K562 (cell line): ENCODE results near the gene TMPRSS9. TPM values are rescaled to one million over a fixed set of nuclear protein-coding genes. Genes with fewer than 3 reads are reported as not detected.

Experiments used
- ATAC-seq: fragments of 200-7000 bp; cut with Tn5 transposase; 3 replicates; pipeline ENCODE4 v1.9.1; 2020; ENCODE audit warnings: moderate library complexity
- BruUV-seq: library from RNA; stranded (reverse); fragments of 400-500 nt; replicated peaks from 2 replicates; lab custom pipeline; 2021; lab: Mats Ljungman, UMichigan
- CTCF ChIA-PET: fragments of 300-600 bp; formaldehyde crosslinking; extraction: SDS; loops from one replicate; lab custom pipeline; 2021; ENCODE audit warnings: low intra/inter-chr PET ratio; lab: Yijun Ruan, JAX
- POLR2A ChIA-PET: fragments of 300-600, 350-650 bp; sonication (Branson Sonifier 250); formaldehyde crosslinking; extraction: SDS; loops from one replicate; lab custom pipeline; 2021; ENCODE audit warnings: antibody characterized with exemption, inconsistent platforms; lab: Yijun Ruan, JAX
- DNase-seq, 4 experiments: peaks; one replicate each; pipeline versions ENCODE4 v3.0.0 to v3.0.0-alpha.2; 2011 to 2018; ENCODE audit warnings: low spot score in 3 of 4, mixed read lengths in 3 of 4; ENCODE audit errors: extremely low read depth in 1 of 4
- FAIRE-seq: peaks from 2 replicates; lab custom pipeline; 2011; peaks lifted over from hg19 to GRCh38; lab: Jason Lieb, UNC
- H2AFZ ChIP-seq: 2 replicates; pipeline ENCODE4 v1.6.0; 2011; ENCODE audit warnings: low read depth, low read length, control low read depth, inconsistent platforms
- H3K27ac ChIP-seq: fragments of 200-600 bp; 3 replicates; pipeline ENCODE4 v1.8.0; 2011; ENCODE audit warnings: low read depth, mild to moderate bottlenecking, control low read depth, inconsistent platforms, low read length, moderate library complexity, mixed read lengths; ENCODE audit errors: extremely low read depth
- H3K27me3 ChIP-seq, 2 experiments: fragments of 300-600 bp in 1 of 2; 2 replicates in 1 of 2; 3 replicates in 1 of 2; pipeline versions ENCODE4 v1.6.0 to v1.8.0; 2011; ENCODE audit warnings: inconsistent platforms in 2 of 2, low read length in 2 of 2, mild to moderate bottlenecking in 1 of 2, mixed read lengths in 1 of 2, moderate library complexity in 1 of 2; ENCODE audit not compliant: control insufficient read depth in 2 of 2, insufficient read depth in 2 of 2
- H3K36me3 ChIP-seq: fragments of 300-600 bp; 3 replicates; pipeline ENCODE4 v1.8.0; 2011; ENCODE audit warnings: mild to moderate bottlenecking, low read length, inconsistent platforms; ENCODE audit not compliant: control insufficient read depth, insufficient read depth
- H3K4me1 ChIP-seq, 2 experiments: fragments of 200-600 bp in 1 of 2; replicated peaks in 1 of 2; 2 replicates in 1 of 2; 3 replicates in 1 of 2; pipeline versions ENCODE4 v1.5.1 to v1.8.0; 2011; ENCODE audit warnings: inconsistent platforms in 2 of 2, low read length in 2 of 2, mild to moderate bottlenecking in 1 of 2, mixed read lengths in 1 of 2, moderate library complexity in 1 of 2; ENCODE audit not compliant: control insufficient read depth in 2 of 2, insufficient read depth in 2 of 2
- H3K4me2 ChIP-seq: 2 replicates; pipeline ENCODE4 v1.6.1; 2011; ENCODE audit warnings: low read length, control low read depth, inconsistent platforms, mixed read lengths; ENCODE audit not compliant: insufficient read depth
- H3K4me3 ChIP-seq: fragments of 200-600 bp; sonication (generic), shearing (Covaris generic); 2 replicates; pipeline ENCODE4 v1.5.1; 2016; ENCODE audit warnings: control low read depth, inconsistent platforms
- H3K79me2 ChIP-seq: fragments of 200-600 bp; 3 replicates; pipeline ENCODE4 v1.8.0; 2011; ENCODE audit warnings: low read length, inconsistent platforms; ENCODE audit not compliant: control insufficient read depth, insufficient read depth
- H3K9ac ChIP-seq, 2 experiments: 2 replicates each; pipeline versions ENCODE4 v1.6.0 to v1.6.1; 2011; ENCODE audit warnings: low read depth in 2 of 2, low read length in 2 of 2, control low read depth in 1 of 2, inconsistent platforms in 1 of 2, mild to moderate bottlenecking in 1 of 2, mixed read lengths in 1 of 2; ENCODE audit not compliant: insufficient read depth in 1 of 2
- H3K9me1 ChIP-seq: one replicate; pipeline ENCODE4 v1.6.0; 2011; ENCODE audit warnings: inconsistent platforms, mild to moderate bottlenecking, low read length, moderate library complexity; ENCODE audit not compliant: control insufficient read depth, insufficient read depth
- H3K9me3 ChIP-seq: replicated peaks from 2 replicates; pipeline ENCODE4 v1.5.1; 2011; ENCODE audit warnings: low read depth, low read length, inconsistent platforms; ENCODE audit not compliant: control insufficient read depth, insufficient read depth
- H4K20me1 ChIP-seq: replicated peaks from 2 replicates; pipeline ENCODE4 v1.6.1; 2011; ENCODE audit warnings: low read length, inconsistent platforms, mixed read lengths; ENCODE audit not compliant: control insufficient read depth, insufficient read depth
- BCOR ChIP-seq: fragments of 450-650 bp; IDR thresholded peaks from 2 replicates; pipeline ENCODE4 v1.6.1; 2016
- CBX1 ChIP-seq: sonication (generic); IDR thresholded peaks from 2 replicates; pipeline ENCODE4 v1.6.1; 2016; ENCODE audit warnings: antibody characterized with exemption, low read depth, mild to moderate bottlenecking
- CREM ChIP-seq: IDR thresholded peaks from 2 replicates; pipeline ENCODE4 v1.6.1; 2014; ENCODE audit warnings: antibody characterized with exemption, low read depth
- KAT8 ChIP-seq: fragments of 450-650 bp; IDR thresholded peaks from 2 replicates; pipeline ENCODE4 v1.6.1; 2016; ENCODE audit warnings: low read depth, mild to moderate bottlenecking
- PPARD ChIP-seq: fragments of 250-450 bp; sonication (Bioruptor Pico); IDR thresholded peaks from 2 replicates; pipeline ENCODE4 v1.8.0; 2022; ENCODE audit warnings: inconsistent platforms, mild to moderate bottlenecking, moderate library complexity
- PTBP1 ChIP-seq: fragments of 200-400 bp; formaldehyde crosslinking; IDR thresholded peaks from 2 replicates; pipeline ENCODE4 v1.6.1; 2017; ENCODE audit warnings: low read depth, low read length
- RAD51 ChIP-seq: fragments of 450-650 bp; IDR thresholded peaks from 2 replicates; pipeline ENCODE4 v1.7.1; 2016; ENCODE audit warnings: low read depth, mild to moderate bottlenecking, borderline replicate concordance
- SMAD4 ChIP-seq: fragments of 250-450 bp; sonication (Bioruptor Pico); conservative IDR thresholded peaks from 2 replicates; pipeline ENCODE4 v1.8.0; 2021; ENCODE audit warnings: inconsistent platforms, mild to moderate bottlenecking, moderate library complexity
- TCF7 ChIP-seq: sonication (generic); IDR thresholded peaks from 2 replicates; pipeline ENCODE4 v1.6.1; 2016; ENCODE audit warnings: antibody characterized with exemption, borderline replicate concordance
- TRIM28 ChIP-seq: fragments of 450-650 bp; IDR thresholded peaks from 2 replicates; pipeline ENCODE4 v1.6.1; 2017
- U2AF2 ChIP-seq: fragments of 200-400 bp; formaldehyde crosslinking; optimal IDR thresholded peaks from 2 replicates; pipeline ENCODE3; 2017; ENCODE audit warnings: low read depth, mild to moderate bottlenecking, low read length
- ZNF212 ChIP-seq: fragments of 450-650 bp; formaldehyde crosslinking; IDR thresholded peaks from 2 replicates; pipeline ENCODE4 v1.4.0; 2020; ENCODE audit warnings: mild to moderate bottlenecking
- ZNF384 ChIP-seq: IDR thresholded peaks from 2 replicates; pipeline ENCODE4 v1.6.1; 2012; ENCODE audit warnings: low read depth, low read length, improper control_type of control experiment
- WGBS: fragments of 100-300 bp; shearing (Covaris generic); methylation state at CpG from one replicate; pipeline ENCODE4 v1.1.6; 2016; ENCODE audit warnings: low coverage, mixed read lengths; ENCODE audit not compliant: insufficient coverage; ENCODE audit errors: missing lambda C conversion rate; 5-methylcytosine and 5-hydroxymethylcytosine counted together
- in situ Hi-C: fragments of 300-500 bp; cut with MboI; formaldehyde crosslinking; loops from 4 replicates; pipeline ENCODE4 v1.15.0; 2018; ENCODE audit warnings: inconsistent platforms, mixed read lengths
- intact Hi-C: fragments of 100-400 bp; cut with micrococcal nuclease; formaldehyde crosslinking; loops from 2 replicates; pipeline ENCODE4 v1.14.2; 2022
- polyA plus RNA-seq, 8 experiments: library from polyadenylated mRNA; depleted of rRNA in 4 of 8; stranded (reverse) in 5 of 8; unstranded in 3 of 8; fragments of >200 nt; fragmentation: Nextera tagmentation in 2 of 8; fragmentation: Illumina TruSeq in 1 of 8; extraction: Ambion mirVana in 2 of 8; extraction: Trizol in 1 of 8; gene quantifications; 2 replicates each; pipeline versions ENCODE4 v1.2.1 to v1.2.3, GENCODE V29; 2011 to 2014; ENCODE audit warnings: inconsistent platforms in 1 of 8, missing spikeins in 1 of 8
- total RNA-seq, 7 experiments: library from RNA; depleted of rRNA in 6 of 7; stranded (reverse); fragments of >200 nt in 6 of 7; fragmentation: Illumina TruSeq in 2 of 7; extraction: Trizol in 2 of 7; gene quantifications; 2 replicates each; pipeline versions ENCODE4 v1.2.1 to v1.2.3, GENCODE V29; 2011 to 2021; ENCODE audit warnings: low replicate concordance in 1 of 7

TMPRSS9 gene
- total and polyA plus RNA-seq, 9 of the 15 experiments (the other 6 are each of a cell fraction or from before 2014, with no cell fraction given), result 0.01 to 0.03 TPM; not detected in 7

DNA sequence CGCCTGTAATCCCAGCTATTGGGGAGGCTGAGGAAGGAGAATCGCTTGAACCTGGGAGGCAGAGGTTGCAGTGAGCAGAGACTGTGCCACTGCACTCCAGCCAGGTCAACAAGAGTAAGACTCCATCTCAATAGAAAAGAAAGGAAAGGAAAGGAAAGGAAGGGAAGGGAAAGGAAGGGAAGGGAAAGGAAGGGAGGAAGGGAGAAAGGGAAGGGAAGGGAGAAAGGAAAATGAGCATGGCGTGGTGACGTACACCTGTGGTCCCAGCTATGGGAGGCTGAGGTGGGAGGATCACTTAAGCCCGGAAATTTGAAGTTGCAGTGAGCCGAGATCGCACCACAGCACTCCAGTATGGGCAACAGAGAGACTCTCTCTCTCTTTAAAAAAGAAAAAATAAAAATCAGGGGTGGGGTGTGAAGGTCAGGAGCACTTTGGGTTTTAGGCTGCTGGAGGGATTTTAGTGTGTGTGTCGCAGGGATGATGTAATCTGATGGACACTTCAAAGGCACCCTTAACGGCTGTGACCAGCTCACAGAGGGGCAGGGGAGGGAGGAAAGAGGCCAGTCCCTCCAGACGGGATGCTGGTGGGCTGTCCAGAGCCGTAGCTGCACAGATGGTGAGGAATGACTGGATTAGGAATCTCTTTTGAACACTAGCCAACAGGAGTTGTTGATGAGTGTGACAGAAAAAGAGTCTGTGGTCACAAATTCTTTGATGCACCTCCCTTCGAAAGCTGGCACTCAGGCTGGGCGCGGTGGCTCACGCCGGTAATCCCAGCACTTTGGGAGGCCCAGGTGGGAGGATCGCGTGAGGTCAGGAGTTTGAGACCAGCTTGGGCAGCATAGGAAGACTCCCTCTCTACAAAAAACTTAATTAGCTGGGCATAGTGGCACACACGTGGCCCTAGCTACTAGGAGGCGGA, 27.6 kb downstream of the TMPRSS9 start (continued):
- TF ChIP-seq SMAD4 (CRISPR knock-in tag), result peak; percentile 42; the same call in 1 of the 2 replicates
- peak; percentile 69 for TF ChIP-seq CREM
- peak; percentile 64; the same call in 1 of the 2 replicates for TF ChIP-seq TCF7
- peak; percentile 28; the same call in 1 of the 2 replicates for TF ChIP-seq CBX1
- peak; percentile 70 for TF ChIP-seq ZNF384

DNA sequence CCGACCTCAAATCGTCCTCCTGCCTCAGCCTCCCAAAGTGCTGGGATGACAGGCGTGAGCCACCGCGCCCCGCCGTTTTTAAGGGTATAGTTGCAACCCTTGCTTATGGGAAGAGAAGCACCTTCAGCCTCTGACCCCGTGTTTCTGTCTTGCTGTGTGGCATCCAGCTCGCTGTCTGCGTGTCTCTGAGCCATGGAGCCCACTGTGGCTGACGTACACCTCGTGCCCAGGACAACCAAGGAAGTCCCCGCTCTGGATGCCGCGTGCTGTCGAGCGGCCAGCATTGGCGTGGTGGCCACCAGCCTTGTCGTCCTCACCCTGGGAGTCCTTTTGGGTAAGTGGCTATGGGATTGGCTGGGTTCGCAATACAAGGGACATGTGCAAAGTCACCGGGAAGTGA, 29.5 kb downstream of the TMPRSS9 start:
- no peak for ATAC-seq
- Histone ChIP-seq H3K27ac (no peak overlapping the region), H3K27me3 (no peaks in the 10 kb centered on the region), H3K9ac (peak overlapping the region in 1 of 2 experiments; percentile 71; a peak in 2 of 4 replicates), H3K4me2 (no peak overlapping the region), H3K4me1 (peaks cover 6 to 17% of the 10 kb centered on the region in 2 experiments; a peak in 4 of 5 replicates), H3K79me2 (no peaks in the 10 kb centered on the region), H4K20me1 (no peaks in the 10 kb centered on the region), H3K4me3 (no peak overlapping the region), H3K9me1 (no peaks in the 10 kb centered on the region), H3K36me3 (no peaks in the 10 kb centered on the region), H2AFZ (no peak overlapping the region), H3K9me3 (no peaks in the 10 kb centered on the region; the same call in 1 of the 2 replicates)
- intact Hi-C loops, result loop anchor here (10.0 kb wide), 1 partner anchor 65 kb away; the partner anchor contains the start of genes LSM7 and SPPL2B
- ChIA-PET POLR2A (interaction anchor here (0.9 kb wide), 1 partner anchor 38 kb away, joined by 3 read pairs; no protein-coding TSS in a partner anchor), CTCF (no interaction called here)
- no peak for FAIRE-seq
- in situ Hi-C loops, result loop anchor here (5.0 to 10.0 kb wide), 2 partner anchors 107 to 235 kb away; partner anchors contain the start of genes AP3D1 and PEAK3
- WGBS, result 87% methylated on average over 18 of the region's 21 CpGs
- no TSS peak for BruUV-seq
- DNase-seq, result no peak
- TF ChIP-seq TRIM28 (no peak), PPARD (no peak), RAD51 (no peak), PTBP1 (no peak), ZNF212 (CRISPR knock-in tag) (no peak), BCOR (0 out of 2 replicates have a peak, but pooled peaks have one; percentile 35), U2AF2 (no peak), KAT8 (no peak)
